22Rv1 (cell line): ENCODE data around the gene MCM9.

Source experiments
- CTCF ChIP-seq: fragments of 450-650 bp; IDR thresholded peaks from 2 replicates; pipeline ENCODE4 v1.5.1; 2017; ENCODE audit warnings: mild to moderate bottlenecking
- ZFX ChIP-seq: fragments of 450-650 bp; IDR thresholded peaks from 2 replicates; pipeline ENCODE4 v1.6.1; 2017; ENCODE audit warnings: antibody characterized with exemption, borderline replicate concordance

GRCh38 chr6:118829817-118830478 lies 105.0 kb downstream of the MCM9 start:
- no peak for TF ChIP-seq CTCF
- TF ChIP-seq ZFX, result no peak
